Hematopoietic multipotent progenitor cell (in vitro differentiated cells): ENCODE results near the gene MFNG. TPM values are rescaled to one million over a fixed set of nuclear protein-coding genes. Genes with fewer than 3 reads are reported as not detected.
A peak's percentile ranks its signal among the peaks of the same experiment; 100 is the strongest.

Experiments
- DNase-seq, 3 donors: peaks; one replicate each; pipeline ENCODE4 v3.0.0-alpha.2; 2011 to 2015; ENCODE audit warnings: low read depth in 2 of 3, low spot score in 2 of 3
- total RNA-seq: library from RNA; depleted of rRNA; stranded (reverse); fragments of >200 nt; gene quantifications from one replicate; pipeline ENCODE4 v1.2.3, GENCODE V29; 2012

The MFNG gene
- total RNA-seq, 1 donor: 176 TPM

GRCh38 chr22:37514526-37515051 is 28.4 kb upstream of the MFNG start:
- no peak for DNase-seq

GRCh38 chr22:37511395-37512104 is 25.4 kb upstream of the MFNG start:
- DNase-seq: no peak

GRCh38 chr22:37510091-37510490 is 23.9 kb upstream of the MFNG start:
- no peak for DNase-seq

- no peak for DNase-seq
These were observed 23.1 kb upstream of the MFNG start for GRCh38 chr22:37509059-37509860.

- DNase-seq: no peak
These were observed 22.3 kb upstream of the MFNG start for GRCh38 chr22:37508431-37508992.

GRCh38 chr22:37507731-37508130 is 21.5 kb upstream of the MFNG start:
- no peak for DNase-seq

GRCh38 chr22:37505989-37506388 is 19.8 kb upstream of the MFNG start:
- no peak for DNase-seq

GRCh38 chr22:37505565-37505964 is 19.4 kb upstream of the MFNG start:
- no peak for DNase-seq

GRCh38 chr22:37504964-37505363 is 18.8 kb upstream of the MFNG start:
- DNase-seq: no peak

GRCh38 chr22:37503850-37504249 is 17.7 kb upstream of the MFNG start:
- DNase-seq: no peak

- DNase-seq: no peak
These were observed 17.0 kb upstream of the MFNG start for GRCh38 chr22:37503183-37503683.

- peak in 1 of 3 donors; percentile 23 for DNase-seq
These were observed 16.4 kb upstream of the MFNG start for GRCh38 chr22:37502342-37503182.

- no peak for DNase-seq
These were observed 15.6 kb upstream of the MFNG start for GRCh38 chr22:37501610-37502341.

GRCh38 chr22:37500745-37501609 is 14.8 kb upstream of the MFNG start:
- no peak for DNase-seq

- no peak for DNase-seq
These were observed 13.8 kb upstream of the MFNG start for GRCh38 chr22:37499789-37500540.

- DNase-seq: no peak
These were observed 13.0 kb upstream of the MFNG start for GRCh38 chr22:37499027-37499707.

GRCh38 chr22:37498289-37498909 is 12.2 kb upstream of the MFNG start:
- peak; percentile 53 to 72 (median 68) for DNase-seq
